Sigmoid colon (tissue), 7 donors: ENCODE results near the gene SERPINB10. TPM values are rescaled to one million over a fixed set of nuclear protein-coding genes. Genes with fewer than 3 reads are reported as not detected.

ENCODE experiments used
- DNase-seq: peaks from one replicate; pipeline ENCODE4 v3.0.0-alpha.2; 2019
- H3K27ac ChIP-seq, 4 donors: fragments of 200-600 bp; sonication (generic); one replicate each; pipeline ENCODE4 v1.5.1; 2016 to 2019; ENCODE audit warnings: mild to moderate bottlenecking in 1 of 4
- H3K27me3 ChIP-seq, 3 donors: fragments of 200-600 bp; sonication (generic); one replicate each; pipeline ENCODE4 v1.5.1; 2019; ENCODE audit warnings: mild to moderate bottlenecking in 1 of 3
- H3K36me3 ChIP-seq, 4 donors: fragments of 200-600 bp; sonication (generic); one replicate each; pipeline ENCODE4 v1.5.1; 2016 to 2019
- H3K4me1 ChIP-seq, 4 donors: fragments of 200-600 bp; sonication (generic); one replicate each; pipeline ENCODE4 v1.5.1; 2017 to 2019
- H3K4me3 ChIP-seq, 4 donors: fragments of 200-600 bp; sonication (generic); one replicate each; pipeline ENCODE4 v1.5.1; 2017 to 2019; ENCODE audit warnings: mild to moderate bottlenecking in 2 of 4, moderate library complexity in 1 of 4
- H3K9me3 ChIP-seq, 4 donors: fragments of 200-600 bp in 3 of 4; sonication (generic) in 3 of 4; one replicate each; pipeline versions ENCODE4 v1.5.1 to v1.6.1; 2013 to 2019
- CTCF ChIP-seq, 4 experiments: fragments of 450-650 bp in 3 of 4; fragments of 200-600 bp in 1 of 4; IDR thresholded peaks; one replicate each; pipeline ENCODE4 v1.5.1; 2016 to 2019; ENCODE audit warnings: antibody characterized with exemption in 4 of 4, mild to moderate bottlenecking in 3 of 4, moderate library complexity in 2 of 4
- EP300 ChIP-seq, 4 donors: sonication (generic); formaldehyde crosslinking; IDR thresholded peaks; one replicate each; pipeline ENCODE4 v1.6.1; 2017; ENCODE audit warnings: antibody characterized with exemption in 4 of 4
- POLR2A ChIP-seq, 2 donors: fragments of 450-650 bp; IDR thresholded peaks; one replicate each; pipeline ENCODE4 v1.6.1; 2016; ENCODE audit warnings: antibody characterized with exemption in 2 of 2, mild to moderate bottlenecking in 2 of 2, moderate library complexity in 2 of 2
- POLR2AphosphoS5 ChIP-seq, 4 donors: sonication (generic); formaldehyde crosslinking; IDR thresholded peaks; one replicate each; pipeline ENCODE4 v1.6.1; 2017; ENCODE audit warnings: antibody characterized with exemption in 4 of 4
- WGBS, 2 donors: extraction: QIAGEN DNeasy Blood & Tissue Kit; methylation state at CpG; one replicate each; pipeline ENCODE4 v1.1.7; 2013; 5-methylcytosine and 5-hydroxymethylcytosine counted together
- intact Hi-C: fragments of 100-400 bp; cut with DNase I; formaldehyde crosslinking; loops from one replicate; pipeline ENCODE4 v1.15.1; 2023
- polyA plus RNA-seq, 3 donors: library from polyadenylated mRNA; stranded (reverse); fragments of 200-250 nt; gene quantifications; one replicate each; pipeline ENCODE4 v1.2.3, GENCODE V29; 2013
- total RNA-seq, 4 donors: library from RNA; depleted of rRNA; stranded (reverse); fragments of >200 nt; gene quantifications; one replicate each; pipeline ENCODE4 v1.1.0, GENCODE V29; 2016
- donor health status: healthy with polysubstance abuse.
- donor health status: Bipolar disorder and iron deficiency.
- donor health status: healthy.

SERPINB10 gene
- total RNA-seq (not detected), polyA plus RNA-seq (under 1 TPM in 1 of 3 donors, not detected in 2; 0.15 TPM)

- TF ChIP-seq EP300 (IDR thresholded peaks at IDR 0.05) (no peak), POLR2AphosphoS5 (IDR thresholded peaks at IDR 0.05) (no peak), POLR2A (IDR thresholded peaks at IDR 0.05) (no peak)
- intact Hi-C loops = no loop called here
Measured at GRCh38 chr18:63907664-63908063, at the start of gene SERPINB10. Gene SERPINB10, plus strand, starts transcription at chr18:63907958. Its CDS starts 7,553 bp downstream, at chr18:63915511.

GRCh38 chr18:63858456-63858855 is 49.3 kb upstream of the SERPINB10 start:
- 45 to 58% methylated on average over 1 of the region's 1 CpG for WGBS, 2 donors
- intact Hi-C loops = no loop called here

More at GRCh38 chr18:63907664-63908063, at the start of gene SERPINB10:
- Histone ChIP-seq H3K9me3 (no peaks in the 10 kb centered on the region), H3K27me3 (no peaks in the 10 kb centered on the region), H3K4me1 (no peaks in the 10 kb centered on the region), H3K36me3 (no peaks in the 10 kb centered on the region), H3K27ac (no peak within 1 kb of the TSS), H3K4me3 (no peak within 1 kb of the TSS)
- no peak for DNase-seq

GRCh38 chr18:63859781-63860475 is 47.8 kb upstream of the SERPINB10 start:
- intact Hi-C loops = no loop called here
- Histone ChIP-seq H3K4me3 (no peak overlapping the region), H3K4me1 (no peaks in the 10 kb centered on the region), H3K36me3 (no peaks in the 10 kb centered on the region), H3K27me3 (no peaks in the 10 kb centered on the region), H3K27ac (no peak overlapping the region), H3K9me3 (peaks cover 0 to 1% (median 0%) of the 10 kb centered on the region in 4 donors)
- WGBS, 2 donors = 78 to 91% methylated on average over 2 of the region's 2 CpGs
- DNase-seq = no peak
- TF ChIP-seq EP300 (IDR thresholded peaks at IDR 0.05) = no peak
- TF ChIP-seq POLR2AphosphoS5 (IDR thresholded peaks at IDR 0.05) = no peak
- TF ChIP-seq CTCF (IDR thresholded peaks at IDR 0.05) = no peak
- TF ChIP-seq POLR2A (IDR thresholded peaks at IDR 0.05) = no peak

More at GRCh38 chr18:63858456-63858855, 49.3 kb upstream of the SERPINB10 start:
- DNase-seq = no peak
- H3K9me3 ChIP-seq = peaks cover 0 to 1% (median 0%) of the 10 kb centered on the region in 4 donors
- H3K4me3 ChIP-seq = no peak overlapping the region
- no peak for TF ChIP-seq POLR2AphosphoS5 (IDR thresholded peaks at IDR 0.05)
- TF ChIP-seq CTCF (IDR thresholded peaks at IDR 0.05) = no peak
- TF ChIP-seq POLR2A (IDR thresholded peaks at IDR 0.05) = no peak
- TF ChIP-seq EP300 (IDR thresholded peaks at IDR 0.05) = no peak
- no peaks in the 10 kb centered on the region for H3K27me3 ChIP-seq
- no peaks in the 10 kb centered on the region for H3K36me3 ChIP-seq
- no peaks in the 10 kb centered on the region for H3K4me1 ChIP-seq
- H3K27ac ChIP-seq = no peak overlapping the region

- no peak for DNase-seq
- Histone ChIP-seq H3K4me1 (no peaks in the 10 kb centered on the region), H3K9me3 (peaks cover 0 to under 1% (median 0%) of the 10 kb centered on the region in 4 donors), H3K4me3 (no peak overlapping the region), H3K36me3 (no peaks in the 10 kb centered on the region), H3K27me3 (no peaks in the 10 kb centered on the region), H3K27ac (no peak overlapping the region)
- WGBS, 2 donors = 64 to 88% methylated on average over 2 of the region's 2 CpGs
- TF ChIP-seq EP300 (IDR thresholded peaks at IDR 0.05) = no peak
- no peak for TF ChIP-seq CTCF (IDR thresholded peaks at IDR 0.05)
- TF ChIP-seq POLR2A (IDR thresholded peaks at IDR 0.05) = no peak
- TF ChIP-seq POLR2AphosphoS5 (IDR thresholded peaks at IDR 0.05) = no peak
- intact Hi-C loops = no loop called here
Measured at GRCh38 chr18:63860531-63860930, 47.2 kb upstream of the SERPINB10 start.

GRCh38 chr18:63867368-63868125 is 40.2 kb upstream of the SERPINB10 start:
- H3K4me1 ChIP-seq = no peaks in the 10 kb centered on the region
- H3K27me3 ChIP-seq = no peaks in the 10 kb centered on the region
- H3K36me3 ChIP-seq = no peaks in the 10 kb centered on the region
- WGBS, 2 donors = 65 to 80% methylated on average over 3 of the region's 3 CpGs
- no peaks in the 10 kb centered on the region for H3K9me3 ChIP-seq
- H3K27ac ChIP-seq = no peak overlapping the region
- no peak for DNase-seq
- TF ChIP-seq POLR2A (IDR thresholded peaks at IDR 0.05) = no peak
- TF ChIP-seq EP300 (IDR thresholded peaks at IDR 0.05) = no peak
- TF ChIP-seq CTCF (IDR thresholded peaks at IDR 0.05) = no peak
- TF ChIP-seq POLR2AphosphoS5 (IDR thresholded peaks at IDR 0.05) = no peak
- no peak overlapping the region for H3K4me3 ChIP-seq
- intact Hi-C loops = no loop called here
